Fibroblast of pulmonary artery (primary cell): Measurements from ENCODE around the gene ZNF618.
A peak's percentile ranks its signal among the peaks of the same experiment; 100 is the strongest.
"Not testable (repeated sequence)": the region's sequence is repeated elsewhere in the genome, so short reads cannot be mapped to it uniquely, and the experiment has no call there.

ENCODE experiments used
- DNase-seq: peaks from one replicate; pipeline ENCODE4 v3.0.0-alpha.2; 2010; ENCODE audit warnings: low read depth
- H3K4me3 ChIP-seq: replicated peaks from 2 replicates; pipeline ENCODE4 v1.5.1; 2011; ENCODE audit warnings: low read depth, mild to moderate bottlenecking, control low read depth, low read length, moderate library complexity
- CTCF ChIP-seq: IDR thresholded peaks from 2 replicates; pipeline ENCODE4 v1.5.1; 2011; ENCODE audit warnings: mild to moderate bottlenecking, control low read depth, low read length, inconsistent platforms; ENCODE audit errors: missing control alignments

Gene ZNF618

GRCh38 chr9:113995963-113996362, 119.9 kb downstream of the ZNF618 start:
- H3K4me3 ChIP-seq: no peak overlapping the region
- DNase-seq: no peak
- TF ChIP-seq CTCF: no peak

DNA sequence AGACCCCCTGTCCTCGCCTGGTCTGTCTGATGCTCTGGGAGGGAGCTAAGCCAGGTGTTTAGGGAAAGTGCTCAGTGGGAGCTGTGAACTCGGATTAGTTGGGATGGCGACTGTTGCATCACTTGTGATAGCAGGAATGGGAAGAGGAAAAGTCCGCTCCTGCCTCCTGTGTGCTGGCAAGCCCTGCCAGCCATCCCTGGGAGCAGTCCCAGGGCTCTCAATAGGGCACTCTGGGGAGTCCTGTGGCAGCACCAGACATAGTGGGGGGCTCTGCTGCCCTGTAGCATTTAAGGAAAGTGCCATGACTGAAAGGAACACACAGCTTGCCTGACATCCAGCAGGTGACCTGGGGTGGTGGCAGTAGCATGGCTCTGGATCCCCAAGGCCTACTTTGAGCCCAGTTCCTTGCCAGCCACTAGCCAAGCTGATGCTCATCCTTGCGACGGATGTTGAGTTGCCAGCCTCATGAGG, 120.5 kb downstream of the ZNF618 start:
- no peak overlapping the region for H3K4me3 ChIP-seq
- TF ChIP-seq CTCF: no peak
- DNase-seq: no peak

GRCh38 chr9:113997064-113997463, 121.0 kb downstream of the ZNF618 start:
- DNase-seq, H3K4me3 ChIP-seq: not testable (repeated sequence)

DNA sequence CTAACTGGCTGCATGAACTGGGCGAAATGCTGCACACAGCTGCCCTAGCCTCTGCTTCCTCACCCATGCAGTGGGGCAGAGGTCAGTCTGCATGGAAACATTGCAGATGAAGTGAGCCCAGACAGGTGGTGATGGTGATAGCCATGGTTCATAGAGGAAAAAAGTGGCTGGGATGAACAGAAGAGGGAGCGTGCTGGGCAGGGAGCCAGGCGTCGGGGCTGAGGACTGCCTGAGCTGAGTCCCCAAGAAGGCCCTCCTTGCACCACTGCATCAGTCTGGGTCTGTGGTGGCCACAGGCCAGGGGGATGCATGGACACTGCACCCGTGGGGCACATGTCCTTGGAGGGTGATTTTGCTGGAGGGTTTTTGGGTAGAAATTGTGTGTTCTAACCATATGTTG, 121.5 kb downstream of the ZNF618 start:
- no peak for DNase-seq
- TF ChIP-seq CTCF: no peak
- H3K4me3 ChIP-seq: no peak overlapping the region

DNA sequence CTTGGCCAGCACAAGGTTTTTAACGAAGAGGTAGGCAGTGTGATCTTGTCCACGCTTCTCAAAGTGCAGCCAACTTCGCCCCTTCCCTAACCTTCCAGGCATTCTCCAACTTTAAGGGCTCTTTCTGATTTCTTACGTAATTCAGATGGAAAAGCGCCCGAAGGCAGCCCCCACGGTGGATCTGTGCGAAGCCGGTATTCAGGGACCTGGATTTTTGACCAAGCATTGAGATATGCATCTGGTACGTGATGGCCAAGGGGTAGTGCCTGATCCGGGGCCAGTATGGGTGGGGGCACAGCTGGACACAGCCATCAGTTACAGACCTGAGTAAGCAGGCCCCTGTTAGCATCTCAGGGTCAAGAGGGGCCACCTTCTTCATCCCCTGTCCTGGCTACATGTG, 122.0 kb downstream of the ZNF618 start:
- no peak for DNase-seq
- no peak overlapping the region for H3K4me3 ChIP-seq
- no peak for TF ChIP-seq CTCF

DNA sequence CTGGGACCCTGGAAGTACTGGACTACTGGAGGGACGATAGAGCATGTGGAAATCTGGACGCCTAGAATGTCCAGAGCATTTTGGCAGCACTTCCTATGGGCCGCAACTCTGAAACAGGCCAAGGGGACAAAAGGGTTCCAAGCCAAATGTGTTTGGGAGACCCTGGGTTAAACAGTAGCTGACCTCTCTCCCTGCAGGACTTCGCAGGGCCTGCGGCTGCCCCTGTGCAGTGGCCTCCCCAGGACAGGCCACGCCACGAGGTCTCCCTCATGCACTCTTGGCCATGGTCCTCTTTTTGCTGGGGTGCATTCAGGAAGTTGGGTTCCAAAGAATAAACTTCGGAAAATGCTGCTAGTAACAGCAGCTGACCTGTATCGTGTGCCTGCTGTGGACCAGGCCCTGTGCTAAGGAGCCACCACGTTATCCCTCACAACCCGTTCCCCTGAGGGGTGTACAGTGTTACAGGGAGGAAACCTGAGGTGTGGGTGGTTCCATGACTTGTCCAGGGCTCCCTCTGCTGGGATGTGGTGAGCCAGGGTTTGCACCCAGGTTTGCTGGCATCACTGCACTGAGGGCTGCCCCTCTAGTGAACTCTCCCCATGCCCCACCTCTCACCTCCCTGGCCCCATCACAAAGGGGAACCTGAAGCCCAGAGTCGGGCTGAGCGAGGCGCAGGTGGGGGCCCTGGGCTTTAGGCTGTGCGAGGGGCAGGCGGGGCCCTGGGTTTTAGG, 122.6 kb downstream of the ZNF618 start:
- DNase-seq: no peak
- no peak overlapping the region for H3K4me3 ChIP-seq
- peak; percentile 38 for TF ChIP-seq CTCF

DNA sequence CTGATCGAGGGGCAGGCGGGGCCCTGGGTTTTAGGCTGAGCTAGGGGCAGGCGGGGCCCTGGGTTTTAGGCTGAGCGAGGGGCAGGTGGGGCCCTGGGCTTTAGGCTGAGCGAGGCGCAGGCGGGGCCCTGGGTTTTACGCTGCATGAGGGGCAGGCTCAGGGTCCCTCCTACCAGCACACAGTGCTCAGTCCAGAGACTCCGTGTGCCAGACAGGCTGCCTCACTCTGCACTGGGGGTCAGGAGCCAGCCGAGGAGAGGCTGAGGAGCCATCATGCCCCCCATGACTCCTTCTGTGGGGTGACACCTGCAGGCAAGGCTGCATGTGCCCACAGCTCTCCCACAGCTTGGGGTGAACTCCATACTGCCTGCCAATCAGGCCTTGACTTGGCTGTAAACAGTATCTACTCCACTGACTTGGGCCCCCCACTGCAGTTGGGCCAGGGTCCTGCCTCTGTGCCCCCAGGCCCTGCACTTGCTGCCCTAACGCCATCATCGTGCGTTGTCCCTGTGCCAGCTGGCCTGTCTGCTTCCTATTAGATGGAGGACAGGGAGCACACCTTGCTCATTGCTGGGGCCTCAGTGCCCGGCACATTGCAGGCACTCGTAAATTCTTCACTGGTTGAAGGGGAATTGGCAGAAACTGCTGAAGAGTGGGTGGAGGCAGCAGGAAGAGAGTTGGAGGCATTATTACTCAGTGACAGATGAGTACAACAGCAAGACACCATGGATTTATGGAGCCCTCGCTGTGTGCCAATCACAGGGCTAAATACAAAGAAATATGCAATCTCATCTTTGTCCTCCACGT, 123.3 kb downstream of the ZNF618 start:
- TF ChIP-seq CTCF: no peak
- DNase-seq: no peak
- H3K4me3 ChIP-seq: no peak overlapping the region
